Parathyroid adenoma (tissue), 2 donors: ENCODE measurements around the gene BARX2.

ENCODE experiments used
- H2AFZ ChIP-seq: fragments of 300-600 bp; sonication (generic); one replicate; pipeline ENCODE4 v1.7.0; 2017; ENCODE audit warnings: antibody characterized with exemption, mild to moderate bottlenecking
- H3K27ac ChIP-seq: fragments of 300-600 bp; sonication (generic); one replicate; pipeline ENCODE4 v1.7.0; 2017
- H3K27me3 ChIP-seq: fragments of 300-600 bp; sonication (generic); one replicate; pipeline ENCODE4 v1.7.0; 2017; ENCODE audit warnings: low read length; ENCODE audit not compliant: control insufficient read depth, insufficient read depth
- H3K36me3 ChIP-seq: fragments of 300-600 bp; sonication (generic); one replicate; pipeline ENCODE4 v1.7.0; 2017; ENCODE audit warnings: low read length; ENCODE audit not compliant: control insufficient read depth, insufficient read depth
- H3K4me1 ChIP-seq: fragments of 300-600 bp; sonication (generic); one replicate; pipeline ENCODE4 v1.7.0; 2017; ENCODE audit warnings: control low read depth
- H3K4me2 ChIP-seq: fragments of 300-600 bp; sonication (generic); one replicate; pipeline ENCODE4 v1.7.0; 2017; ENCODE audit warnings: low read length
- H3K4me3 ChIP-seq: fragments of 300-600 bp; sonication (generic); one replicate; pipeline ENCODE4 v1.7.0; 2017; ENCODE audit warnings: low read depth, low read length
- H3K79me2 ChIP-seq: fragments of 300-600 bp; sonication (generic); one replicate; pipeline ENCODE4 v1.7.0; 2017; ENCODE audit warnings: control low read depth
- H3K9ac ChIP-seq: fragments of 300-600 bp; sonication (generic); one replicate; pipeline ENCODE4 v1.7.0; 2017; ENCODE audit warnings: mild to moderate bottlenecking
- H3K9me3 ChIP-seq: fragments of 300-600 bp; sonication (generic); one replicate; pipeline ENCODE4 v1.7.0; 2017; ENCODE audit warnings: low read length; ENCODE audit not compliant: control insufficient read depth
- CTCF ChIP-seq: fragments of 300-600 bp; sonication (generic); IDR thresholded peaks from one replicate; pipeline ENCODE4 v1.7.0; 2017; ENCODE audit warnings: antibody characterized with exemption, mild to moderate bottlenecking
- donor health status: primary hyperparathyroidism.

Gene BARX2

GRCh38 chr11:129394709-129395108 is 19.1 kb downstream of the BARX2 start:
- no peak for TF ChIP-seq CTCF
- no peaks in the 10 kb centered on the region for H3K4me1 ChIP-seq
- H3K9me3 ChIP-seq, result no peaks in the 10 kb centered on the region

GRCh38 chr11:129395432-129395831 is 19.8 kb downstream of the BARX2 start:
- Histone ChIP-seq H3K4me3 (no peak overlapping the region), H3K9ac (no peak overlapping the region), H3K36me3 (no peaks in the 10 kb centered on the region), H3K27me3 (no peaks in the 10 kb centered on the region), H3K79me2 (no peaks in the 10 kb centered on the region), H3K4me2 (no peak overlapping the region), H3K4me1 (no peaks in the 10 kb centered on the region), H2AFZ (no peak overlapping the region), H3K9me3 (no peaks in the 10 kb centered on the region), H3K27ac (no peak overlapping the region)
- TF ChIP-seq CTCF, result no peak

More at GRCh38 chr11:129394709-129395108, 19.1 kb downstream of the BARX2 start:
- H2AFZ ChIP-seq, result no peak overlapping the region
- no peak overlapping the region for H3K9ac ChIP-seq
- no peaks in the 10 kb centered on the region for H3K36me3 ChIP-seq
- no peaks in the 10 kb centered on the region for H3K27me3 ChIP-seq
- H3K4me3 ChIP-seq, result no peak overlapping the region
- H3K27ac ChIP-seq, result no peak overlapping the region
- H3K4me2 ChIP-seq, result no peak overlapping the region
- H3K79me2 ChIP-seq, result no peaks in the 10 kb centered on the region

- no peak overlapping the region for H3K4me3 ChIP-seq
- no peaks in the 10 kb centered on the region for H3K9me3 ChIP-seq
- H3K36me3 ChIP-seq, result no peaks in the 10 kb centered on the region
- TF ChIP-seq CTCF, result no peak
- no peak overlapping the region for H3K27ac ChIP-seq
- no peak overlapping the region for H3K4me2 ChIP-seq
- H3K27me3 ChIP-seq, result no peaks in the 10 kb centered on the region
- H2AFZ ChIP-seq, result no peak overlapping the region
- H3K79me2 ChIP-seq, result no peaks in the 10 kb centered on the region
- no peaks in the 10 kb centered on the region for H3K4me1 ChIP-seq
- no peak overlapping the region for H3K9ac ChIP-seq
Observed at GRCh38 chr11:129395883-129396282, 20.2 kb downstream of the BARX2 start.

- H3K9ac ChIP-seq, result no peak overlapping the region
- TF ChIP-seq CTCF, result no peak
- H3K27me3 ChIP-seq, result no peaks in the 10 kb centered on the region
- H3K79me2 ChIP-seq, result no peaks in the 10 kb centered on the region
- H3K4me1 ChIP-seq, result no peaks in the 10 kb centered on the region
- no peak overlapping the region for H3K4me3 ChIP-seq
- H3K9me3 ChIP-seq, result no peaks in the 10 kb centered on the region
- H3K4me2 ChIP-seq, result no peak overlapping the region
- no peaks in the 10 kb centered on the region for H3K36me3 ChIP-seq
- no peak overlapping the region for H3K27ac ChIP-seq
- H2AFZ ChIP-seq, result no peak overlapping the region
Observed at GRCh38 chr11:129396454-129396853, 20.8 kb downstream of the BARX2 start.
